Stomach (tissue), 9 donors: ENCODE data around the gene EXOSC5. TPM values are rescaled to one million over a fixed set of nuclear protein-coding genes. Genes with fewer than 3 reads are reported as not detected.
A peak's percentile ranks its signal among the peaks of the same experiment; 100 is the strongest.
"Not testable (repeated sequence)": the region's sequence is repeated elsewhere in the genome, so short reads cannot be mapped to it uniquely, and the experiment has no call there.

ENCODE experiments used
- DNase-seq, 2 donors: peaks; one replicate each; pipeline versions ENCODE4 v3.0.0 to v3.0.0-alpha.2; 2013 to 2019
- H3K27ac ChIP-seq, 5 donors: fragments of 200-600 bp in 4 of 5; sonication (generic) in 4 of 5; one replicate each; pipeline ENCODE4 v1.5.1; 2013 to 2019; ENCODE audit warnings: mild to moderate bottlenecking in 1 of 5, moderate library complexity in 1 of 5
- H3K27me3 ChIP-seq, 3 donors: fragments of 200-600 bp; sonication (generic); one replicate each; pipeline ENCODE4 v1.5.1; 2017 to 2019; ENCODE audit warnings: mixed run types in 1 of 3
- H3K36me3 ChIP-seq, 4 donors: fragments of 200-600 bp; sonication (generic); 1 replicate in 3 of 4; 2 replicates in 1 of 4; pipeline ENCODE4 v1.5.1; 2016 to 2019
- H3K4me1 ChIP-seq, 4 donors: fragments of 200-600 bp; sonication (generic); one replicate each; pipeline ENCODE4 v1.5.1; 2016 to 2019
- H3K4me3 ChIP-seq, 4 donors: fragments of 200-600 bp; sonication (generic) in 3 of 4; one replicate each; pipeline ENCODE4 v1.5.1; 2016 to 2019; ENCODE audit warnings: mild to moderate bottlenecking in 1 of 4
- H3K9me3 ChIP-seq, 4 donors: fragments of 200-600 bp; sonication (generic); one replicate each; pipeline ENCODE4 v1.5.1; 2016 to 2019
- EP300 ChIP-seq: sonication (generic); formaldehyde crosslinking; IDR thresholded peaks from one replicate; pipeline ENCODE4 v1.6.1; 2017; ENCODE audit warnings: antibody characterized with exemption
- POLR2A ChIP-seq, 4 donors: fragments of 450-650 bp; IDR thresholded peaks; one replicate each; pipeline ENCODE4 v1.6.1; 2016; ENCODE audit warnings: antibody characterized with exemption in 4 of 4, control low read depth in 2 of 4, mild to moderate bottlenecking in 1 of 4, moderate library complexity in 1 of 4
- POLR2AphosphoS5 ChIP-seq, 3 donors: sonication (generic); formaldehyde crosslinking; IDR thresholded peaks; one replicate each; pipeline ENCODE4 v1.6.1; 2016; ENCODE audit warnings: antibody characterized with exemption in 3 of 3
- WGBS, 5 donors: extraction: QIAGEN DNeasy Blood & Tissue Kit in 3 of 5; methylation state at CpG; one replicate each; pipeline versions ENCODE4 v1.1.5 to v1.1.7; 2013 to 2018; 5-methylcytosine and 5-hydroxymethylcytosine counted together
- intact Hi-C: fragments of 100-400 bp; cut with DNase I; formaldehyde crosslinking; loops from one replicate; pipeline ENCODE4 v1.15.1; 2023; ENCODE audit warnings: low total_unique reads
- polyA plus RNA-seq, 3 donors: library from polyadenylated mRNA; stranded (reverse); fragments of 200-250 nt; gene quantifications; one replicate each; pipeline ENCODE4 v1.2.3, GENCODE V29; 2013
- total RNA-seq, 5 donors: library from RNA; depleted of rRNA; stranded (reverse); fragments of >200 nt; gene quantifications; one replicate each; pipeline versions ENCODE4 v1.1.0 to v1.2.3, GENCODE V29; 2014 to 2016
- TF ChIP-seq, protein P1 (sequence below), 7 experiments: fragments of 450-650 bp in 4 of 7; fragments of 200-600 bp in 3 of 7; sonication (generic) in 3 of 7; IDR thresholded peaks; one replicate each; pipeline ENCODE4 v1.5.1; 2016 to 2019; ENCODE audit warnings: antibody characterized with exemption in 7 of 7, control low read depth in 2 of 7, mild to moderate bottlenecking in 1 of 7
- donor health status: healthy with polysubstance abuse.
- donor health status: Bipolar disorder and iron deficiency.
- donor health status: healthy.

The EXOSC5 gene
- total and polyA plus RNA-seq, 8 donors, result 4.8 to 131 (median 23.9) TPM

DNA sequence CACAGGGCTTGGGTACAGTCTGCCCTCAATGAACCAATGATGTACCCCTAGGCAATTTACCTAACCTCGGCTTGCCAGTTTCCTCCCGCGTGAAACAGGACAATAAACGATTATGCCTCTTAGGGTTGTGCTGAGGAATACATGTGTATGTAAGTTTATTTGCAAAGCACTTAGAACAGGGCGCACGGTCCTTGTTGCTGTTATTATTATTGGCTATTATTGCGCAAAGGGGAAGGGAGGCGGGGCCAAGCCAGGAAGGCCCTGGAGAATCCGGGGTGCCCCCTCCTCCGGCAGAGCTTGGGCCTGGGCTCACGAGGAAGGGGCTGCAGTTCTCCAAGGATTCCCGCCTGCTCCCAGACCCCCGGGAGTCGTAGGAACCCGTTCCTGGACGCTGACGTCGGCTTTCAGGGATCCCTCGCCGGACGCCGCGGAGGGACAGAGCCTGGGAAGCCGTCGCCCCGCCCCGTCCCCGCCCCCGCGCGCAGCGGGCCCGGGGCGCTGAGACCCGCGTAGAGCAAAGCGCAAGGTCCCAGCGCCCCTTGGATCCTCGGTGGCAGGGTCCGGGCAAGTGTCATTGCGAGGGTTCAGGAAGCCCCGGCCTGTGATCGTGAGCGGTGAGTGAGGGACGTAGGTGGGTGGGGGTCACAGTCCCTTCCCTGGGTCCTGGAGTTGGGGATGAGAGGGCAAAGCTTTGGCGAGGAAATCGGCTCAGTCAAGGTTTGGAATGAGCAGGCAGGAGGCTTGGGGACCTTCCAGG lies 20.7 kb downstream of the EXOSC5 start, which contains the start of gene TMEM91:
TSS of gene TMEM91 (plus strand) at position 293 of the 757 bp plus-strand sequence. CDS start 1,777 bp downstream, outside the sequence.
- H3K4me1 ChIP-seq, result peaks cover 18 to 51% (median 35%) of the 10 kb centered on the region in 4 donors
- H3K27ac ChIP-seq, result peak within 1 kb of the TSS; percentile 45 to 82 (median 68)
- H3K36me3 ChIP-seq, result peaks cover 0 to 4% (median under 1%) of the 10 kb centered on the region in 4 donors
- peak within 1 kb of the TSS; percentile 59 to 65 (median 60) for H3K4me3 ChIP-seq
- TF ChIP-seq EP300 (no peak), POLR2AphosphoS5 (IDR thresholded peaks at IDR 0.05) (no peak), POLR2A (IDR thresholded peaks at IDR 0.05) (no peak)
- TF ChIP-seq, protein P1, sequence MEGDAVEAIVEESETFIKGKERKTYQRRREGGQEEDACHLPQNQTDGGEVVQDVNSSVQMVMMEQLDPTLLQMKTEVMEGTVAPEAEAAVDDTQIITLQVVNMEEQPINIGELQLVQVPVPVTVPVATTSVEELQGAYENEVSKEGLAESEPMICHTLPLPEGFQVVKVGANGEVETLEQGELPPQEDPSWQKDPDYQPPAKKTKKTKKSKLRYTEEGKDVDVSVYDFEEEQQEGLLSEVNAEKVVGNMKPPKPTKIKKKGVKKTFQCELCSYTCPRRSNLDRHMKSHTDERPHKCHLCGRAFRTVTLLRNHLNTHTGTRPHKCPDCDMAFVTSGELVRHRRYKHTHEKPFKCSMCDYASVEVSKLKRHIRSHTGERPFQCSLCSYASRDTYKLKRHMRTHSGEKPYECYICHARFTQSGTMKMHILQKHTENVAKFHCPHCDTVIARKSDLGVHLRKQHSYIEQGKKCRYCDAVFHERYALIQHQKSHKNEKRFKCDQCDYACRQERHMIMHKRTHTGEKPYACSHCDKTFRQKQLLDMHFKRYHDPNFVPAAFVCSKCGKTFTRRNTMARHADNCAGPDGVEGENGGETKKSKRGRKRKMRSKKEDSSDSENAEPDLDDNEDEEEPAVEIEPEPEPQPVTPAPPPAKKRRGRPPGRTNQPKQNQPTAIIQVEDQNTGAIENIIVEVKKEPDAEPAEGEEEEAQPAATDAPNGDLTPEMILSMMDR (IDR thresholded peaks at IDR 0.05), result no peak
- WGBS, 5 donors, result 1 to 16% (median 5%) methylated on average over 29 to 47 of the region's 47 CpGs
- DNase-seq, result peak; percentile 34 to 71
- intact Hi-C loops, result no loop called here
- H3K9me3 ChIP-seq, result no peaks in the 10 kb centered on the region
- no peaks in the 10 kb centered on the region for H3K27me3 ChIP-seq

DNA sequence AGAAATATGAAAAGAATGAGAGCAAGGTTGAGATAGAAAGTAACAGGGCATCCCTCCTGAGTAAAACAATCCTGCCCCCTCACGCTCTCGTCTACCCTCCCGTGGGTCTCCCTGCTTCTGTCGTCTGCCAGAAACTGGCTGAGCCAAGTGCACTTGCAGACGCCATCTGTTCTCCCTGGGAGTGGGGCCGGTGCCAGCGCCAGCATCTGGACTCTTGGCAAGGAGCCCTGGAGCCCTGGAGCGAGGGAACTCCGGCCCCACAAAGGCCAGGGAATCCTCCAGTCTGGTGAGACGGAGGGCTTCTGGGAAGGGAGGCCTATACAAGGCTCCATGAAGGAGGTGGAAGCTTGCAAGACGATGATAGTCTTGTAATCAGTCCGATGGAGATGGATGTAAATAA lies 23.2 kb downstream of the EXOSC5 start:
- Histone ChIP-seq H3K4me3 (no peak overlapping the region), H3K9me3 (no peaks in the 10 kb centered on the region), H3K27ac (peak overlapping the region in 2 of 5 donors; percentile 16 to 52), H3K4me1 (peaks cover 18 to 43% (median 35%) of the 10 kb centered on the region in 4 donors), H3K27me3 (no peaks in the 10 kb centered on the region), H3K36me3 (no peaks in the 10 kb centered on the region)
- peak; percentile 88 to 94 for DNase-seq
- TF ChIP-seq POLR2AphosphoS5 (IDR thresholded peaks at IDR 0.05), result peak; percentile 49 to 72 (median 68)
- no peak for TF ChIP-seq POLR2A (IDR thresholded peaks at IDR 0.05)
- WGBS, 5 donors, result 23 to 27% (median 25%) methylated on average over 12 of the region's 12 CpGs
- intact Hi-C loops, result no loop called here

GRCh38 chr19:41372501-41372900 lies 24.7 kb downstream of the EXOSC5 start:
- TF ChIP-seq EP300 (no peak), POLR2A (IDR thresholded peaks at IDR 0.05) (no peak), POLR2AphosphoS5 (IDR thresholded peaks at IDR 0.05) (no peak)
- TF ChIP-seq, protein P1 (IDR thresholded peaks at IDR 0.05), result no peak
- no peaks in the 10 kb centered on the region for H3K9me3 ChIP-seq
- H3K4me1 ChIP-seq, result peaks cover 27 to 52% (median 46%) of the 10 kb centered on the region in 4 donors
- intact Hi-C loops, result no loop called here
- no peaks in the 10 kb centered on the region for H3K36me3 ChIP-seq
- no peaks in the 10 kb centered on the region for H3K27me3 ChIP-seq
- no peak for DNase-seq
- H3K27ac ChIP-seq, result no peak overlapping the region
- 58 to 75% (median 61%) methylated on average over 2 of the region's 2 CpGs for WGBS, 5 donors
- no peak overlapping the region for H3K4me3 ChIP-seq

DNA sequence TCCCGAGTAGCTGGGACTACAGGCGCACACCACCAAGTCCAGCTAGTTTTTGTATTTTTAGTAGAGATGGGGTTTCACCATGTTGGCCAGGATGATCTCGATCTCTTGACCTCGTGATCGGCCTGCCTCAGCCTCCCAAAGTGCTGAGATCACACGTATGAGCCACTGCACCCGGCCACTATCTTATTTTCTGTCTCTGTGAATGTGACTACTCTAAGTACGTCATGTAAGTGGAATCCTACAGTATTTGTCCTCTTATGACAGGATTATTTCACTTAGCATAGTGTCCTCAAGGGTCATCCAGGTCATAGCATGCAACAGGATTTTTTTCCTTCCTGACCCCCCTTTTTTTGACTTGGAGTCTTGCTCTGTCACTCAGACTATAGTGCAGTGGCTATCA lies 25.6 kb downstream of the EXOSC5 start:
- DNase-seq, result no peak
- H3K9me3 ChIP-seq, result no peaks in the 10 kb centered on the region
- no peaks in the 10 kb centered on the region for H3K27me3 ChIP-seq
- H3K4me1 ChIP-seq, result peaks cover 30 to 52% (median 41%) of the 10 kb centered on the region in 4 donors
- WGBS, 5 donors, result 90 to 97% (median 95%) methylated on average over 8 of the region's 8 CpGs
- TF ChIP-seq POLR2A (IDR thresholded peaks at IDR 0.05), result no peak
- no peak for TF ChIP-seq EP300
- no peak for TF ChIP-seq POLR2AphosphoS5 (IDR thresholded peaks at IDR 0.05)
- TF ChIP-seq, protein P1 (IDR thresholded peaks at IDR 0.05), result no peak
- H3K4me3 ChIP-seq, result no peak overlapping the region
- H3K36me3 ChIP-seq, result no peaks in the 10 kb centered on the region
- intact Hi-C loops, result no loop called here
- no peak overlapping the region for H3K27ac ChIP-seq

DNA sequence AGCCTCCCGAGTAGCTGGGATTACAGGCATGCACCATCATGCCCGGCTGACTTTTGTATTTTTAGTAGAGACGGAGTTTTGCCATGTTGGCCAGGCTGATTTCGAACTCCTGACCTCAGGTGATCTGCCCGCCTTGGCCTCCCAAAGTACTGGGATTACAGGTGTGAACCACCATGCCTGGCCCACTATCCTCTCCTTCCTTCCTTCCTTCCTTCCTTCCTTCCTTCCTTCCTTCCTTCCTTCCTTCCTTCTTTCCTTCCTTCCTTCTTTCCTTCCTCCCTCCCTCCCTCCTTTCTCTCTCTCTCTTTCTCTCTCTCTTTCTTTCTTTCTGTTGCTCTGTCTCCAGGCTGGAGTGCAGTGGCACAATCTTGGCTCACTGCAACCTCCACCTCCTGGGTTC lies 26.0 kb downstream of the EXOSC5 start:
- H3K4me3 ChIP-seq, H3K9me3 ChIP-seq, DNase-seq, H3K27me3 ChIP-seq, H3K36me3 ChIP-seq, intact Hi-C loops, H3K27ac ChIP-seq: not testable (repeated sequence)
- WGBS, 5 donors, result 88 to 97% (median 95%) methylated on average over 5 of the region's 5 CpGs
- peaks cover 27 to 52% (median 37%) of the 10 kb centered on the region in 4 donors for H3K4me1 ChIP-seq
